Sigmoid colon (tissue), 4 donors: ENCODE measurements around the gene BRD3.

ENCODE experiments used
- EP300 ChIP-seq, 4 donors: sonication (generic); formaldehyde crosslinking; IDR thresholded peaks; one replicate each; pipeline ENCODE4 v1.6.1; 2017; ENCODE audit warnings: antibody characterized with exemption in 4 of 4
- POLR2A ChIP-seq, 2 donors: fragments of 450-650 bp; IDR thresholded peaks; one replicate each; pipeline ENCODE4 v1.6.1; 2016; ENCODE audit warnings: antibody characterized with exemption in 2 of 2, mild to moderate bottlenecking in 2 of 2, moderate library complexity in 2 of 2
- POLR2AphosphoS5 ChIP-seq, 4 donors: sonication (generic); formaldehyde crosslinking; IDR thresholded peaks; one replicate each; pipeline ENCODE4 v1.6.1; 2017; ENCODE audit warnings: antibody characterized with exemption in 4 of 4
- TF ChIP-seq, protein P1 (sequence below), 4 experiments: fragments of 450-650 bp in 3 of 4; fragments of 200-600 bp in 1 of 4; IDR thresholded peaks; one replicate each; pipeline ENCODE4 v1.5.1; 2016 to 2019; ENCODE audit warnings: antibody characterized with exemption in 4 of 4, mild to moderate bottlenecking in 3 of 4, moderate library complexity in 2 of 4

DNA sequence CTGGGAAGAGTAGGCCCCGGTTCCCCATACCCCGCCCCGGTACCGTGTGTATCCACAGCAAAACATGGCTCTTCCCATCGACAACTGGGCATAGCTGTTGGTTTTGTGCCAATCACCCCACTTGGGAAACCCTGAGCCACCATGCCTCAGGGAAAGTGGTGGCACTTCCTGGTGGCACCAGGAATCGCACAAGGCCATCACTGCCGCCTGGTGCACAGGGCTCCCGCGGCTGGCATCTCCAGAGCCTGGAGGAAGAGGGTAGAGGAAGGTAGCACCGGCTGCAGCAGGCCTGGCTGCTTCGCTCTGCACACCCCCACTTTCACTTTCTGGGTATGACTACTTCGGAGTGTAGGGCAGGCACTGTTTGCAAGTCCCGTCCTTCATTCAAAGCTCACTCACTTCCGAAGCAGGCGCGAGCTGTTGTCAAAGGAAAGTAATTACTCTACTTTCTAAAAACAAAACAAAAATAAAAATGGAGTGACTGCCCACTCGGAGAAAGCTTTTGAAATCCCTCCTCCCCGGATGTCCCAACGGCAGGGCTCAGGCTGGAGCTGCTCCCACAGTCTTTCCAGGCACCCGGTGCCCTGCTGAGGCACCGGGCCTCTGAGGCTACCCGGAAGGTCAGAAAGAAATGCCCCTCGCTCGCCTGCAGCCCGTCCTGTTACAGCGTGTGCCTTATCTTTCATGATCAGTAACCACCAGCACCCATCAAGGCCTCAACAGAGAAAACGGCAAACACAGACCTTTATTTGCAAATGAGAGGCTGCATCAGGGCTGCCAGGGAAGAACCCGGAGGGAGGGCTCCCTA, 2.0 kb downstream of the BRD3 start:
- TF ChIP-seq POLR2A (IDR thresholded peaks at IDR 0.05), result no peak
- TF ChIP-seq EP300 (IDR thresholded peaks at IDR 0.05), result no peak
- TF ChIP-seq, protein P1, sequence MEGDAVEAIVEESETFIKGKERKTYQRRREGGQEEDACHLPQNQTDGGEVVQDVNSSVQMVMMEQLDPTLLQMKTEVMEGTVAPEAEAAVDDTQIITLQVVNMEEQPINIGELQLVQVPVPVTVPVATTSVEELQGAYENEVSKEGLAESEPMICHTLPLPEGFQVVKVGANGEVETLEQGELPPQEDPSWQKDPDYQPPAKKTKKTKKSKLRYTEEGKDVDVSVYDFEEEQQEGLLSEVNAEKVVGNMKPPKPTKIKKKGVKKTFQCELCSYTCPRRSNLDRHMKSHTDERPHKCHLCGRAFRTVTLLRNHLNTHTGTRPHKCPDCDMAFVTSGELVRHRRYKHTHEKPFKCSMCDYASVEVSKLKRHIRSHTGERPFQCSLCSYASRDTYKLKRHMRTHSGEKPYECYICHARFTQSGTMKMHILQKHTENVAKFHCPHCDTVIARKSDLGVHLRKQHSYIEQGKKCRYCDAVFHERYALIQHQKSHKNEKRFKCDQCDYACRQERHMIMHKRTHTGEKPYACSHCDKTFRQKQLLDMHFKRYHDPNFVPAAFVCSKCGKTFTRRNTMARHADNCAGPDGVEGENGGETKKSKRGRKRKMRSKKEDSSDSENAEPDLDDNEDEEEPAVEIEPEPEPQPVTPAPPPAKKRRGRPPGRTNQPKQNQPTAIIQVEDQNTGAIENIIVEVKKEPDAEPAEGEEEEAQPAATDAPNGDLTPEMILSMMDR (IDR thresholded peaks at IDR 0.05), result no peak
- TF ChIP-seq POLR2AphosphoS5 (IDR thresholded peaks at IDR 0.05), result no peak
